A549 treated with AZD2906 at 1 μM for 4 hours (cell line): ENCODE measurements around the gene CNST. TPM values are rescaled to one million over a fixed set of nuclear protein-coding genes. Genes with fewer than 3 reads are reported as not detected.

Experiments used
- total RNA-seq: library from RNA; stranded (reverse); fragments of 200-300 nt; extraction: Qiagen RNA extraction; gene quantifications from 5 replicates; pipeline ENCODE4 v1.2.3, GENCODE V29; 2022

CNST gene
- 6.9 to 8.9 TPM (median 8.2 TPM) in 5 replicates for total RNA-seq

GRCh38 chr1:246566128-246566812, at the start of gene CNST, which contains the start of gene TFB2M:
CNST (plus strand) TSS chr1:246566456; CDS start chr1:246591563, 25,107 bp downstream.
TFB2M (minus strand) TSS chr1:246566261; CDS start chr1:246566138, 123 bp downstream.

Other genes with a start within 250 kb of the CNST start
- gene SMYD3, start 59.2 kb upstream of the CNST start, total RNA-seq, result 13.3 to 14.0 TPM (median 13.8 TPM) in 5 replicates
- 32.1 to 40.5 TPM (median 34.6 TPM) in 5 replicates for gene TFB2M, start 195 bp upstream of the CNST start, total RNA-seq
- 42.6 to 46.6 TPM (median 46.2 TPM) in 5 replicates for gene SCCPDH, start 158.0 kb downstream of the CNST start, total RNA-seq